Thoracic aorta endothelial cell (primary cell): ENCODE measurements around the gene LLGL1. TPM values are rescaled to one million over a fixed set of nuclear protein-coding genes. Genes with fewer than 3 reads are reported as not detected.

Source experiments
- total RNA-seq: library from RNA; depleted of rRNA; stranded (reverse); fragments of >200 nt; gene quantifications from 2 replicates; pipeline ENCODE4 v1.2.3, GENCODE V29; 2012

LLGL1 gene
- 33.8 and 38.3 TPM in 2 replicates for total RNA-seq

GRCh38 chr17:18225121-18225641 is at the start of gene LLGL1:
Gene LLGL1, plus strand, starts transcription at chr17:18225635. Its CDS starts 48 bp downstream, at chr17:18225683.

GRCh38 chr17:18183334-18184142 is 41.9 kb upstream of the LLGL1 start, which contains the start of gene ALKBH5:
Gene ALKBH5, plus strand, starts transcription at chr17:18183828. Its CDS starts 416 bp downstream, at chr17:18184244.

GRCh38 chr17:18258356-18259038 is 33.1 kb downstream of the LLGL1 start, which contains the start of gene FLII:
Gene FLII, minus strand, starts transcription at chr17:18258738. Its CDS starts 48 bp downstream, at chr17:18258690.

GRCh38 chr17:18260332-18261145 is 35.1 kb downstream of the LLGL1 start, which contains the start of gene MIEF2:
Gene MIEF2, plus strand, starts transcription at chr17:18260662. Its CDS starts 2,059 bp downstream, at chr17:18262721.

Other genes starting within 250 kb of the LLGL1 start
- 20.1 and 23.1 TPM in 2 replicates for gene ATPAF2, start 186.5 kb upstream of the LLGL1 start, total RNA-seq
- 8.1 and 11.2 TPM in 2 replicates for gene GID4, start 186.2 kb upstream of the LLGL1 start, total RNA-seq
- gene DRG2, start 137.7 kb upstream of the LLGL1 start, total RNA-seq, result 36.6 and 47.3 TPM in 2 replicates
- gene MYO15A, start 116.9 kb upstream of the LLGL1 start, total RNA-seq, result 0.22 and 0.27 TPM in 2 replicates
- gene ALKBH5, start 41.8 kb upstream of the LLGL1 start, total RNA-seq, result 100 and 115 TPM in 2 replicates
- 253 and 319 TPM in 2 replicates for gene FLII, start 33.1 kb downstream of the LLGL1 start, total RNA-seq
- 7.8 and 8.0 TPM in 2 replicates for gene MIEF2, start 35.0 kb downstream of the LLGL1 start, total RNA-seq
- 58.6 and 62.0 TPM in 2 replicates for gene TOP3A, start 89.4 kb downstream of the LLGL1 start, total RNA-seq
- gene SMCR8, start 89.7 kb downstream of the LLGL1 start, total RNA-seq, result 20.6 and 25.0 TPM in 2 replicates
- 21.5 and 27.3 TPM in 2 replicates for gene SHMT1, start 137.9 kb downstream of the LLGL1 start, total RNA-seq
- gene EVPLL, start 152.1 kb downstream of the LLGL1 start, total RNA-seq, result not detected in 2 replicates